Measurements from ENCODE around the gene FAT1. TPM values are rescaled to one million over a fixed set of nuclear protein-coding genes. Genes with fewer than 3 reads are reported as not detected.

FAT1 gene
- total RNA-seq, 1 experiment from 2014 or later = 172 TPM

GRCh38 chr4:186651624-186652023 lies 72.0 kb downstream of the FAT1 start:
- H3K27me3 Mint-ChIP-seq (ENCODE audit: low read depth) = no peaks in the 10 kb centered on the region
- peak overlapping the region; percentile 69 for H3K27ac Mint-ChIP-seq
- H3K4me3 Mint-ChIP-seq = no peak overlapping the region
- DNase-seq (ENCODE audit: low spot score) (no peak), ATAC-seq (peak; percentile 45)
- TF ChIP-seq NR2C2 (CRISPR knock-in tag; IDR thresholded peaks at IDR 0.05) (no peak), ESRRA (CRISPR knock-in tag; IDR thresholded peaks at IDR 0.05; ENCODE audit: borderline replicate concordance) (0 out of 2 replicates have a peak, but pooled peaks have one; percentile 24)
- H3K36me3 Mint-ChIP-seq = peaks cover 9% of the 10 kb centered on the region
- H3K9me3 Mint-ChIP-seq = no peaks in the 10 kb centered on the region
- ChIA-PET POLR2A (no interaction called here), CTCF (no interaction called here)
- H3K4me1 Mint-ChIP-seq = peaks cover 72% of the 10 kb centered on the region

- TF ChIP-seq FOXJ3 (CRISPR knock-in tag; IDR thresholded peaks at IDR 0.05; ENCODE audit: borderline replicate concordance) (no peak), ZMAT4 (CRISPR knock-in tag; IDR thresholded peaks at IDR 0.05) (no peak), ZNF317 (CRISPR knock-in tag; IDR thresholded peaks at IDR 0.05; ENCODE audit: borderline replicate concordance, low read depth) (no peak), ETV6 (CRISPR knock-in tag; IDR thresholded peaks at IDR 0.05) (no peak), JAZF1 (CRISPR knock-in tag; IDR thresholded peaks at IDR 0.05) (no peak), ZNF416 (CRISPR knock-in tag; IDR thresholded peaks at IDR 0.05) (no peak), CTCF (IDR thresholded peaks at IDR 0.05) (no peak), ZNF219 (CRISPR knock-in tag; IDR thresholded peaks at IDR 0.05; ENCODE audit: borderline replicate concordance) (no peak), NR2C2 (CRISPR knock-in tag; IDR thresholded peaks at IDR 0.05) (no peak), SMAD3 (CRISPR knock-in tag; IDR thresholded peaks at IDR 0.05; ENCODE audit: borderline replicate concordance) (no peak), SMAD4 (CRISPR knock-in tag; IDR thresholded peaks at IDR 0.05) (no peak), E2F5 (CRISPR knock-in tag; IDR thresholded peaks at IDR 0.05) (no peak), IRF2 (CRISPR knock-in tag; IDR thresholded peaks at IDR 0.05; ENCODE audit: borderline replicate concordance, low read depth) (no peak), TEAD1 (CRISPR knock-in tag; IDR thresholded peaks at IDR 0.05) (no peak), NFATC4 (CRISPR knock-in tag; IDR thresholded peaks at IDR 0.05) (no peak), ZBTB43 (CRISPR knock-in tag; IDR thresholded peaks at IDR 0.05) (no peak)
- H3K4me1 Mint-ChIP-seq = peaks cover 70% of the 10 kb centered on the region
- no peaks in the 10 kb centered on the region for H3K27me3 Mint-ChIP-seq (ENCODE audit: low read depth)
- DNase-seq (ENCODE audit: low spot score) (no peak), ATAC-seq (no peak)
- peaks cover 9% of the 10 kb centered on the region for H3K36me3 Mint-ChIP-seq
- H3K4me3 Mint-ChIP-seq = no peak overlapping the region
- peak overlapping the region; percentile 69 for H3K27ac Mint-ChIP-seq
- ChIA-PET CTCF (no interaction called here), POLR2A (no interaction called here)
- H3K9me3 Mint-ChIP-seq = no peaks in the 10 kb centered on the region
Observed at GRCh38 chr4:186651181-186651603, 72.5 kb downstream of the FAT1 start.

- ChIA-PET POLR2A (no interaction called here), CTCF (no interaction called here)
- DNase-seq (ENCODE audit: low spot score) (no peak), ATAC-seq (no peak)
- Mint-ChIP-seq H3K27ac (peak overlapping the region; percentile 39; the same call in 1 of the 2 replicates), H3K9me3 (peaks cover 4% of the 10 kb centered on the region), H3K4me1 (peaks cover 71% of the 10 kb centered on the region), H3K36me3 (peaks cover 13% of the 10 kb centered on the region), H3K27me3 (ENCODE audit: low read depth) (no peaks in the 10 kb centered on the region), H3K4me3 (no peak overlapping the region)
- no peak for TF ChIP-seq JAZF1 (CRISPR knock-in tag; IDR thresholded peaks at IDR 0.05)
- TF ChIP-seq HMGA2 (CRISPR knock-in tag; IDR thresholded peaks at IDR 0.05) = peak; percentile 100
- TF ChIP-seq FOXP1 (CRISPR knock-in tag; IDR thresholded peaks at IDR 0.05; ENCODE audit: borderline replicate concordance) = no peak
Observed at GRCh38 chr4:186650401-186651180, 73.1 kb downstream of the FAT1 start.

All from WTC11 (cell line).